Natural killer cell (primary cell): Measurements from ENCODE around the gene SPECC1. TPM values are rescaled to one million over a fixed set of nuclear protein-coding genes. Genes with fewer than 3 reads are reported as not detected.

Experiments
- ATAC-seq, 3 donors: fragments of 150-1000 bp in 2 of 3; fragments of 200-7000 bp in 1 of 3; cut with Tn5 transposase; 1 replicate in 1 of 3; 2 replicates in 2 of 3; pipeline ENCODE4 v1.10.0; 2021; ENCODE audit warnings: mild to moderate bottlenecking in 2 of 3, moderate library complexity in 2 of 3
- DNase-seq, 2 donors: peaks; one replicate each; pipeline versions ENCODE4 v3.0.0 to v3.0.0-alpha.2; 2013 to 2021; ENCODE audit warnings: mixed read lengths in 1 of 2
- H3K27ac ChIP-seq: one replicate; pipeline ENCODE4 v1.5.1; 2013; ENCODE audit warnings: mild to moderate bottlenecking, low read length
- H3K27me3 ChIP-seq: one replicate; pipeline ENCODE4 v1.6.1; 2013; ENCODE audit warnings: low read length; ENCODE audit not compliant: control insufficient read depth, insufficient read depth
- H3K36me3 ChIP-seq: one replicate; pipeline ENCODE4 v1.6.1; 2013; ENCODE audit warnings: low read length; ENCODE audit not compliant: control insufficient read depth, insufficient read depth
- H3K4me1 ChIP-seq: one replicate; pipeline ENCODE4 v1.6.1; 2013; ENCODE audit warnings: low read length; ENCODE audit not compliant: control insufficient read depth, insufficient read depth
- H3K4me3 ChIP-seq: one replicate; pipeline ENCODE4 v1.5.1; 2013; ENCODE audit warnings: low read length
- H3K9me3 ChIP-seq: one replicate; pipeline ENCODE4 v1.6.1; 2013; ENCODE audit warnings: low read length; ENCODE audit not compliant: control insufficient read depth, insufficient read depth
- H3K27ac Mint-ChIP-seq, 2 donors: one replicate each; pipeline ENCODE4 v1.8.0; 2022; ENCODE audit warnings: mild to moderate bottlenecking in 2 of 2, mixed read lengths in 2 of 2, moderate library complexity in 1 of 2
- H3K27me3 Mint-ChIP-seq, 2 donors: one replicate each; pipeline ENCODE4 v1.8.0; 2022; ENCODE audit warnings: low read depth in 2 of 2, mixed read lengths in 2 of 2
- H3K36me3 Mint-ChIP-seq: one replicate; pipeline ENCODE4 v1.8.0; 2022; ENCODE audit warnings: mixed read lengths
- H3K4me1 Mint-ChIP-seq, 2 donors: one replicate each; pipeline ENCODE4 v1.8.0; 2022; ENCODE audit warnings: mixed read lengths in 2 of 2
- H3K4me3 Mint-ChIP-seq: one replicate; pipeline ENCODE4 v1.8.0; 2022; ENCODE audit warnings: mild to moderate bottlenecking, moderate library complexity, mixed read lengths
- H3K9me3 Mint-ChIP-seq, 2 donors: one replicate each; pipeline ENCODE4 v1.8.0; 2022; ENCODE audit warnings: mixed read lengths in 2 of 2
- CTCF ChIP-seq: fragments of 200-600 bp; IDR thresholded peaks from one replicate; pipeline ENCODE4 v1.8.0; 2022; ENCODE audit warnings: antibody characterized with exemption
- WGBS: methylation state at CpG from one replicate; pipeline ENCODE4 v1.1.7; 2013; ENCODE audit warnings: missing lambda C conversion rate; ENCODE audit not compliant: insufficient coverage; 5-methylcytosine and 5-hydroxymethylcytosine counted together
- intact Hi-C: fragments of 100-400 bp; cut with micrococcal nuclease; formaldehyde crosslinking; loops from one replicate; pipeline ENCODE4 v1.14.2; 2022
- total RNA-seq, 4 donors: library from RNA; stranded (reverse); fragments of 120-200 nt in 1 of 4; gene quantifications; one replicate each; pipeline versions ENCODE4 v1.2.3 to v1.2.4, GENCODE V29; 2013 to 2022

SPECC1 gene
- total RNA-seq, 3 donors from 2014 or later (not counting 1 experiment from before 2014, with no cell fraction given) = 29.3 to 45.1 (median 37.2) TPM

DNA sequence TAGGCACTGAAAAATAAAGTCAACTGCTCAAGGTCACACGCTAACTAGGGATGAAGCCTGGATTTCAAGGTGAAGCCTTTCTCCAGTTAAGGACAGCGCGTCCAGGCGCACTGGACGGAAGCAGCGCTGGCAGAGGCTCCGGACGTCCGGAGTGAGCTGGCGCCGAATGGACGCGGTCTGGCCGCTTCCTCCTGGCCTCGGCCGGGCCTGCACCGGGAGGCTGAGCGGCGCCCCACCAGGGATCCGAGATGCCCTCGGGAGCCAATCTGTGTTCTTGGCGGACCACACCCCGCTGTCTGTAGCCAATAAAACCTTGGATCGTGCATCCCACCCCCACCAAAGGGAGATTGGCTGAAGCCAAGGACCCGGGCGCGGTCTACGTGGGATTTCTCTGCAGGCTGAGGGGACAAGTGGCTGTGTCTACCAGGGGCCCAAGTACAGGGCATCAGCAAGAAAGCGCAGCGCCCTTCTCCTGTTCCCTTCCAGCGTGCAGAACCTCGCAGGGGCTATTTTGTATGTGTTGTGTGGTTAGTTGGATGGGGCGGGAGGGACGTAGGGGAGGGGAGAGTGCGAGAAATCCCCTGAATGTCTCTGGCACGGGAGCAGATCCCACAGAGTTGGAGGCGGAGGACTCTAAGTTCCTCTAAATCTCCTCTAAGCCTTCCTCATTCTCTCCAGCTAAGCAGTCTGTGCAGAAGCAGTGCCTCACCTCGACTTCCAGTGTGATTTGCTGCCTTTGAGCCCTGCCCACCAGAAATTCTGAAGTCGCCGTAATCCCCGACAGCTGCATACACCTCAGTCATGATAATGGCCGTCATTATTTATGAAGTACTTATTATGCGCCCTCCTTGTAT, 29.0 kb upstream of the SPECC1 start:
- WGBS = 65% methylated on average over 43 of the region's 43 CpGs
- peaks cover 23 to 26% of the 10 kb centered on the region in 2 donors for H3K4me1 Mint-ChIP-seq
- no peaks in the 10 kb centered on the region for H3K36me3 Mint-ChIP-seq
- intact Hi-C loops = loop anchor here (5.0 kb wide), 1 partner anchor 137 kb away; no protein-coding TSS in a partner anchor
- H3K36me3 ChIP-seq = no peaks in the 10 kb centered on the region
- no peak overlapping the region for H3K27ac ChIP-seq
- H3K4me3 ChIP-seq = no peak overlapping the region
- ATAC-seq (no peak), DNase-seq (no peak)
- H3K9me3 Mint-ChIP-seq = peaks cover 0 to 2% of the 10 kb centered on the region in 2 donors
- TF ChIP-seq CTCF = no peak
- no peaks in the 10 kb centered on the region for H3K27me3 Mint-ChIP-seq
- H3K27me3 ChIP-seq = no peaks in the 10 kb centered on the region
- no peak overlapping the region for H3K4me3 Mint-ChIP-seq
- peaks cover 20% of the 10 kb centered on the region for H3K4me1 ChIP-seq
- H3K27ac Mint-ChIP-seq = no peak overlapping the region
- no peaks in the 10 kb centered on the region for H3K9me3 ChIP-seq

- intact Hi-C loops = no loop called here
- DNase-seq (no peak), ATAC-seq (no peak)
- H3K27me3 ChIP-seq = no peaks in the 10 kb centered on the region
- Mint-ChIP-seq H3K4me3 (no peak overlapping the region), H3K27me3 (peaks cover 6 to 10% of the 10 kb centered on the region in 2 donors), H3K27ac (no peak overlapping the region), H3K9me3 (no peaks in the 10 kb centered on the region), H3K36me3 (no peaks in the 10 kb centered on the region), H3K4me1 (no peaks in the 10 kb centered on the region)
- H3K4me1 ChIP-seq = no peaks in the 10 kb centered on the region
- H3K9me3 ChIP-seq = no peaks in the 10 kb centered on the region
- TF ChIP-seq CTCF = no peak
- 86% methylated on average over 13 of the region's 13 CpGs for WGBS
- H3K4me3 ChIP-seq = no peak overlapping the region
- no peak overlapping the region for H3K27ac ChIP-seq
- H3K36me3 ChIP-seq = no peaks in the 10 kb centered on the region
These were observed 22.0 kb upstream of the SPECC1 start for GRCh38 chr17:19986941-19987861.

GRCh38 chr17:19987897-19988296, 21.3 kb upstream of the SPECC1 start:
- 71% methylated on average over 1 of the region's 1 CpG for WGBS
- Histone ChIP-seq H3K4me1 (peaks cover 2% of the 10 kb centered on the region), H3K36me3 (no peaks in the 10 kb centered on the region), H3K27ac (no peak overlapping the region), H3K4me3 (no peak overlapping the region), H3K27me3 (no peaks in the 10 kb centered on the region), H3K9me3 (no peaks in the 10 kb centered on the region)
- no peak overlapping the region for H3K27ac Mint-ChIP-seq
- no peaks in the 10 kb centered on the region for H3K4me1 Mint-ChIP-seq
- H3K9me3 Mint-ChIP-seq = no peaks in the 10 kb centered on the region
- H3K4me3 Mint-ChIP-seq = no peak overlapping the region
- no peak for ATAC-seq
- no peak for DNase-seq
- H3K36me3 Mint-ChIP-seq = no peaks in the 10 kb centered on the region
- no peak for TF ChIP-seq CTCF
- intact Hi-C loops = no loop called here
- peaks cover 6 to 10% of the 10 kb centered on the region in 2 donors for H3K27me3 Mint-ChIP-seq
